GM23338 (cell line): ENCODE results near the gene APOBR. TPM values are rescaled to one million over a fixed set of nuclear protein-coding genes. Genes with fewer than 3 reads are reported as not detected.

Experiments
- ATAC-seq: fragments of 200-7000 bp; cut with Tn5 transposase; 3 replicates; pipeline ENCODE4 v1.9.1; 2020
- DNase-seq: peaks from one replicate; pipeline ENCODE4 v3.0.0-alpha.2; 2015; ENCODE audit warnings: low spot score
- H2AFZ ChIP-seq: fragments of 200-600 bp; sonication (generic); 2 replicates; pipeline ENCODE4 v1.8.0; 2016; ENCODE audit warnings: antibody characterized with exemption, mild to moderate bottlenecking, moderate library complexity
- H3F3A ChIP-seq: fragments of 200-600 bp; sonication (generic); replicated peaks from 2 replicates; pipeline ENCODE4 v1.8.0; 2017; ENCODE audit warnings: antibody characterized with exemption, mixed run types, low read depth
- H3K27ac ChIP-seq: fragments of 200-600 bp; sonication (generic); 2 replicates; pipeline ENCODE4 v1.6.1; 2016; ENCODE audit warnings: low read depth
- H3K27me3 ChIP-seq: fragments of 200-600 bp; sonication (generic); 2 replicates; pipeline ENCODE4 v1.8.0; 2016; ENCODE audit warnings: mild to moderate bottlenecking, mixed run types, moderate library complexity; ENCODE audit not compliant: insufficient read depth
- H3K36me3 ChIP-seq: fragments of 200-600 bp; sonication (generic); 2 replicates; pipeline ENCODE4 v1.8.0; 2016; ENCODE audit warnings: mild to moderate bottlenecking; ENCODE audit not compliant: insufficient read depth
- H3K4me1 ChIP-seq: fragments of 200-600 bp; sonication (generic); 2 replicates; pipeline ENCODE4 v1.8.0; 2016; ENCODE audit warnings: mild to moderate bottlenecking, moderate library complexity; ENCODE audit not compliant: insufficient read depth
- H3K4me2 ChIP-seq: fragments of 200-600 bp; sonication (generic); 2 replicates; pipeline ENCODE4 v1.7.1; 2017; ENCODE audit warnings: mixed run types
- H3K4me3 ChIP-seq: fragments of 200-600 bp; sonication (generic); 2 replicates; pipeline ENCODE4 v1.6.1; 2016; ENCODE audit warnings: mixed run types
- H3K79me2 ChIP-seq: fragments of 200-600 bp; sonication (generic); replicated peaks from 2 replicates; pipeline ENCODE4 v1.8.0; 2017; ENCODE audit warnings: mild to moderate bottlenecking; ENCODE audit not compliant: insufficient read depth
- H3K9me2 ChIP-seq: fragments of 200-600 bp; sonication (generic); 2 replicates; pipeline ENCODE4 v1.8.0; 2017; ENCODE audit not compliant: insufficient read depth
- H4K20me1 ChIP-seq: fragments of 200-600 bp; sonication (generic); replicated peaks from 2 replicates; pipeline ENCODE4 v1.8.0; 2017; ENCODE audit warnings: mild to moderate bottlenecking; ENCODE audit not compliant: insufficient read depth
- H3K27ac Mint-ChIP-seq: 2 replicates; pipeline ENCODE4 v1.8.0; 2020; ENCODE audit warnings: inconsistent platforms, mild to moderate bottlenecking, moderate library complexity, mixed read lengths
- H3K27me3 Mint-ChIP-seq: 3 replicates; pipeline ENCODE4 v1.8.0; 2022; ENCODE audit warnings: low read depth, mild to moderate bottlenecking, moderate library complexity, mixed read lengths, inconsistent platforms; ENCODE audit not compliant: insufficient read depth, poor library complexity
- H3K36me3 Mint-ChIP-seq: 3 replicates; pipeline ENCODE4 v1.8.0; 2021; ENCODE audit warnings: low read depth, mild to moderate bottlenecking, inconsistent platforms, moderate library complexity, mixed read lengths
- H3K4me1 Mint-ChIP-seq: 3 replicates; pipeline ENCODE4 v1.8.0; 2020; ENCODE audit warnings: mild to moderate bottlenecking, inconsistent platforms, mixed read lengths
- H3K4me3 Mint-ChIP-seq: 3 replicates; pipeline ENCODE4 v1.8.0; 2021; ENCODE audit warnings: moderate library complexity, mild to moderate bottlenecking, inconsistent platforms, mixed read lengths
- H3K9me3 Mint-ChIP-seq: 3 replicates; pipeline ENCODE4 v1.8.0; 2020; ENCODE audit warnings: moderate library complexity, mild to moderate bottlenecking, inconsistent platforms, mixed read lengths
- JUNB ChIP-seq: IDR thresholded peaks from one replicate; pipeline ENCODE4 v1.6.1; 2016; ENCODE audit warnings: antibody characterized with exemption; ENCODE audit not compliant: unreplicated experiment
- NANOG ChIP-seq: IDR thresholded peaks from 2 replicates; pipeline ENCODE4 v1.6.1; 2016; ENCODE audit warnings: antibody characterized with exemption, borderline replicate concordance
- STAT1 ChIP-seq: IDR thresholded peaks from one replicate; pipeline ENCODE4 v1.6.1; 2016; ENCODE audit warnings: antibody characterized with exemption; ENCODE audit not compliant: unreplicated experiment
- ZNF114 ChIP-seq: fragments of 250-450 bp; sonication (Bioruptor Pico); IDR thresholded peaks from 2 replicates; pipeline ENCODE4 v1.5.0; 2020; ENCODE audit warnings: mild to moderate bottlenecking, moderate library complexity
- ZNF462 ChIP-seq: fragments of 250-450 bp; sonication (Bioruptor Pico); IDR thresholded peaks from 2 replicates; pipeline ENCODE4 v1.5.0; 2020; ENCODE audit warnings: mild to moderate bottlenecking, moderate library complexity
- polyA plus RNA-seq: library from polyadenylated mRNA; unstranded; fragments of >200 nt; fragmentation: Nextera tagmentation; extraction: Ambion mirVana; gene quantifications from 2 replicates; pipeline ENCODE4 v1.2.1, GENCODE V29; 2016
- total RNA-seq: library from RNA; depleted of rRNA; stranded (reverse); fragments of >200 nt; shearing (Covaris generic); gene quantifications from 2 replicates; pipeline ENCODE4 v1.2.3, GENCODE V29; 2014
- TF ChIP-seq, protein P1 (sequence below), 2 experiments: fragments of 200-600 bp in 1 of 2; sonication (generic) in 1 of 2; conservative IDR thresholded peaks; 2 replicates each; pipeline versions ENCODE4 v1.5.1 to v1.6.1; 2016 to 2017; ENCODE audit warnings: antibody characterized with exemption in 2 of 2, low read depth in 2 of 2, mild to moderate bottlenecking in 2 of 2, moderate library complexity in 1 of 2

APOBR gene
- total and polyA plus RNA-seq, 2 experiments from 2014 or later = 0.07 TPM; not detected in 1

GRCh38 chr16:28521436-28521835 is 27.0 kb downstream of the APOBR start:
- ATAC-seq (no peak), DNase-seq (no peak)
- Mint-ChIP-seq H3K4me1 (no peaks in the 10 kb centered on the region), H3K27ac (no peak overlapping the region), H3K9me3 (peaks cover 14% of the 10 kb centered on the region; the same call in 1 of the 3 replicates), H3K36me3 (no peaks in the 10 kb centered on the region), H3K4me3 (no peak overlapping the region), H3K27me3 (peaks cover 5% of the 10 kb centered on the region)
- H3K79me2 ChIP-seq = no peaks in the 10 kb centered on the region
- no peaks in the 10 kb centered on the region for H3F3A ChIP-seq
- TF ChIP-seq NANOG (no peak), ZNF114 (CRISPR knock-in tag) (no peak), ZNF462 (no peak), STAT1 (no peak), JUNB (no peak)
- TF ChIP-seq, protein P1, sequence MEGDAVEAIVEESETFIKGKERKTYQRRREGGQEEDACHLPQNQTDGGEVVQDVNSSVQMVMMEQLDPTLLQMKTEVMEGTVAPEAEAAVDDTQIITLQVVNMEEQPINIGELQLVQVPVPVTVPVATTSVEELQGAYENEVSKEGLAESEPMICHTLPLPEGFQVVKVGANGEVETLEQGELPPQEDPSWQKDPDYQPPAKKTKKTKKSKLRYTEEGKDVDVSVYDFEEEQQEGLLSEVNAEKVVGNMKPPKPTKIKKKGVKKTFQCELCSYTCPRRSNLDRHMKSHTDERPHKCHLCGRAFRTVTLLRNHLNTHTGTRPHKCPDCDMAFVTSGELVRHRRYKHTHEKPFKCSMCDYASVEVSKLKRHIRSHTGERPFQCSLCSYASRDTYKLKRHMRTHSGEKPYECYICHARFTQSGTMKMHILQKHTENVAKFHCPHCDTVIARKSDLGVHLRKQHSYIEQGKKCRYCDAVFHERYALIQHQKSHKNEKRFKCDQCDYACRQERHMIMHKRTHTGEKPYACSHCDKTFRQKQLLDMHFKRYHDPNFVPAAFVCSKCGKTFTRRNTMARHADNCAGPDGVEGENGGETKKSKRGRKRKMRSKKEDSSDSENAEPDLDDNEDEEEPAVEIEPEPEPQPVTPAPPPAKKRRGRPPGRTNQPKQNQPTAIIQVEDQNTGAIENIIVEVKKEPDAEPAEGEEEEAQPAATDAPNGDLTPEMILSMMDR (conservative IDR thresholded peaks at IDR 0.05; ENCODE audit: low read depth in 2 of 2) = no peak
- H3K9me2 ChIP-seq = no peaks in the 10 kb centered on the region
- no peak overlapping the region for H3K4me2 ChIP-seq
- no peaks in the 10 kb centered on the region for H3K36me3 ChIP-seq
- no peaks in the 10 kb centered on the region for H4K20me1 ChIP-seq
- H3K4me3 ChIP-seq = no peak overlapping the region
- no peak overlapping the region for H2AFZ ChIP-seq
- H3K4me1 ChIP-seq = no peaks in the 10 kb centered on the region
- H3K27ac ChIP-seq = no peak overlapping the region
- H3K27me3 ChIP-seq = no peaks in the 10 kb centered on the region
